Caco-2 (cell line): ENCODE measurements around the gene TRAPPC14. TPM values are rescaled to one million over a fixed set of nuclear protein-coding genes. Genes with fewer than 3 reads are reported as not detected.
"Not testable (repeated sequence)": the region's sequence is repeated elsewhere in the genome, so short reads cannot be mapped to it uniquely, and the experiment has no call there.

Experiments
- BruUV-seq: library from RNA; stranded (reverse); fragments of 400-500 nt; replicated peaks from 2 replicates; lab custom pipeline; 2021; lab: Mats Ljungman, UMichigan
- CTCF ChIA-PET: fragments of 300-600 bp; sonication (Branson Sonifier 250); formaldehyde crosslinking; loops from one replicate; lab custom pipeline; 2022; ENCODE audit warnings: antibody characterized with exemption; lab: Charles Lee
- POLR2A ChIA-PET: fragments of 300-600 bp; sonication (Branson Sonifier 250); formaldehyde crosslinking; loops from one replicate; lab custom pipeline; 2022; ENCODE audit warnings: antibody characterized with exemption; lab: Charles Lee
- DNase-seq, 2 experiments: peaks; one replicate each; pipeline versions ENCODE4 v3.0.0 to v3.0.0-alpha.2; 2020 to 2022
- H3K27me3 ChIP-seq: replicated peaks from 2 replicates; pipeline ENCODE4 v1.6.0; 2011; ENCODE audit warnings: low read length; ENCODE audit not compliant: control insufficient read depth, insufficient read depth
- H3K36me3 ChIP-seq: 2 replicates; pipeline ENCODE4 v1.5.1; 2011; ENCODE audit warnings: low read length; ENCODE audit not compliant: control insufficient read depth, insufficient read depth
- H3K4me1 ChIP-seq: fragments of 250-450 bp; sonication (Bioruptor Pico); 2 replicates; pipeline ENCODE4 v1.5.1; 2020; ENCODE audit warnings: mild to moderate bottlenecking
- H3K4me3 ChIP-seq: 2 replicates; pipeline ENCODE4 v1.5.1; 2011; ENCODE audit warnings: low read depth, mild to moderate bottlenecking, control low read depth, low read length
- H3K9me3 ChIP-seq: fragments of 250-450 bp; sonication (Bioruptor Pico); 2 replicates; pipeline ENCODE4 v1.5.1; 2020; ENCODE audit warnings: mild to moderate bottlenecking, moderate library complexity
- H3K27ac Mint-ChIP-seq: one replicate; pipeline ENCODE4 v1.8.0; 2022; ENCODE audit warnings: mixed read lengths; ENCODE audit not compliant: unreplicated experiment
- H3K27me3 Mint-ChIP-seq: one replicate; pipeline ENCODE4 v1.8.0; 2022; ENCODE audit warnings: mixed read lengths; ENCODE audit not compliant: insufficient read depth, unreplicated experiment
- H3K36me3 Mint-ChIP-seq: one replicate; pipeline ENCODE4 v1.8.0; 2022; ENCODE audit warnings: mild to moderate bottlenecking, mixed read lengths; ENCODE audit not compliant: insufficient read depth, unreplicated experiment
- H3K4me1 Mint-ChIP-seq: one replicate; pipeline ENCODE4 v1.8.0; 2022; ENCODE audit warnings: low read depth, mixed read lengths; ENCODE audit not compliant: unreplicated experiment
- H3K4me3 Mint-ChIP-seq: one replicate; pipeline ENCODE4 v1.8.0; 2022; ENCODE audit warnings: mild to moderate bottlenecking, moderate library complexity, mixed read lengths; ENCODE audit not compliant: unreplicated experiment
- H3K9me3 Mint-ChIP-seq: one replicate; pipeline ENCODE4 v1.8.0; 2022; ENCODE audit warnings: mixed read lengths; ENCODE audit not compliant: unreplicated experiment
- CTCF ChIP-seq, 2 experiments: fragments of 200-600 bp in 1 of 2; IDR thresholded peaks; 1 replicate in 1 of 2; 2 replicates in 1 of 2; pipeline versions ENCODE4 v1.5.1 to v1.8.0; 2011 to 2022; ENCODE audit warnings: antibody characterized with exemption in 1 of 2, control low read depth in 1 of 2, inconsistent platforms in 1 of 2, low read depth in 1 of 2, low read length in 1 of 2, mild to moderate bottlenecking in 1 of 2, moderate library complexity in 1 of 2; ENCODE audit not compliant: insufficient read depth in 1 of 2, severe bottlenecking in 1 of 2, unreplicated experiment in 1 of 2
- intact Hi-C: fragments of 100-400 bp; cut with micrococcal nuclease; formaldehyde crosslinking; loops from one replicate; pipeline ENCODE4 v1.10.0; 2022; ENCODE audit not compliant: unreplicated experiment
- total RNA-seq: library from RNA; stranded (reverse); gene quantifications from 2 replicates; pipeline ENCODE4 v1.2.3, GENCODE V29; 2022

The TRAPPC14 gene
- total RNA-seq, 1 experiment from 2014 or later: 23.2 TPM

- Histone ChIP-seq H3K9me3 (no peaks in the 10 kb centered on the region), H3K4me3 (no peak overlapping the region), H3K27me3 (no peaks in the 10 kb centered on the region), H3K4me1 (no peaks in the 10 kb centered on the region), H3K36me3 (no peaks in the 10 kb centered on the region)
- no peak for TF ChIP-seq CTCF (IDR thresholded peaks at IDR 0.05; ENCODE audit: insufficient read depth in 1 of 2, low read depth in 1 of 2, low read length in 1 of 2, severe bottlenecking in 1 of 2, unreplicated experiment in 1 of 2)
- no peak for DNase-seq
- CTCF ChIA-PET: interaction anchor here (0.7 to 0.9 kb wide), 2 partner anchors 17 to 51 kb away, joined by 3 to 4 read pairs; no protein-coding TSS in a partner anchor
- POLR2A ChIA-PET: no interaction called here
- Mint-ChIP-seq H3K27me3 (no peaks in the 10 kb centered on the region), H3K4me1 (peaks cover 21% of the 10 kb centered on the region), H3K27ac (no peak overlapping the region), H3K9me3 (no peaks in the 10 kb centered on the region), H3K4me3 (no peak overlapping the region), H3K36me3 (peaks cover 4% of the 10 kb centered on the region)
- no TSS peak for BruUV-seq
- intact Hi-C loops: no loop called here
Measured at GRCh38 chr7:100185726-100186125, 27.2 kb upstream of the TRAPPC14 start.

- H3K36me3 ChIP-seq, H3K27ac Mint-ChIP-seq, H3K27me3 ChIP-seq, H3K36me3 Mint-ChIP-seq, H3K4me1 Mint-ChIP-seq, H3K9me3 Mint-ChIP-seq, H3K4me3 ChIP-seq, H3K27me3 Mint-ChIP-seq, H3K9me3 ChIP-seq, H3K4me3 Mint-ChIP-seq, POLR2A ChIA-PET, BruUV-seq, H3K4me1 ChIP-seq, intact Hi-C loops, DNase-seq, CTCF ChIA-PET: not testable (repeated sequence)
Measured at GRCh38 chr7:100183090-100183489, 24.6 kb upstream of the TRAPPC14 start.

DNA sequence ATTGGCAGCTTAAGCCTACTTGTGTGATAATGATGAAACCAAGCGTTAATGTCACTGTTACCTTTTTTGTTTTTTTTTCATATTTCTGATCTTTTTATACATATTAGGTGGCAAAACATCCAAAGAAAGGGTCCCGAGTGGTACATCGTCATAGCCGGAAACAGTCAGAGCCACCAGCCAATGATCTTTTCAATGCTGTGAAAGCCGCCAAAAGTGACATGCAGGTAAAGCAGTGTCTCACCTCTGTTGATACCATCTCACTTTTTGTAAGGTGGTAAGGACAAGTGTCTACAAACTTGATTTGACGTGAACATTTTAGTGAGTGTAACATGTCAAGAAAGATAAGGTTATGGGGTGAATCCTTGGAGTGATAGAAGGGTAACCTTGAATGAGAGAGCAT is 24.1 kb upstream of the TRAPPC14 start:
- intact Hi-C loops, H3K27me3 Mint-ChIP-seq, H3K4me3 ChIP-seq, H3K27me3 ChIP-seq, H3K4me3 Mint-ChIP-seq, H3K4me1 Mint-ChIP-seq, POLR2A ChIA-PET, CTCF ChIA-PET, DNase-seq, H3K27ac Mint-ChIP-seq, H3K9me3 Mint-ChIP-seq, H3K36me3 Mint-ChIP-seq, H3K36me3 ChIP-seq, H3K9me3 ChIP-seq, BruUV-seq, H3K4me1 ChIP-seq: not testable (repeated sequence)

DNA sequence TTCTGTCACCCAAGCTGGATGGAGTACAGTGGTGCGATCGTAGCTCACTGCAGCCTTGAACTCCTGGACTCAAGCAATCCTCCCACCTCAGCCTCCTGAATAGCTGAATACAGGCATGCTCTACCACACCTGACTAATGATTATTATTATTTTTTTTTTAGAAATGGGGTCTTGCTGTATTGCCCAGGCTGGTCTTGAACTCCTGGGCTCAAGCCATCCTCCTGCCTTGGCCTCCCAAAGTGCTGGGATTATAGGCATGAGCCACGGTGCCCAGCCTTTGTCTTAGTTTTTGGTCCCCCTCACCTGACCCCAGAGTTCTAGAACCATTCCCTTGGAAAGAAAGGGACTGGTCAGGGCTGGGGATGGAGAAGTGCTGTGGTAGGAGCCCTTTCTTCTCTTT is 21.6 kb upstream of the TRAPPC14 start:
- DNase-seq, BruUV-seq, H3K9me3 ChIP-seq, H3K36me3 Mint-ChIP-seq, CTCF ChIA-PET, H3K27me3 Mint-ChIP-seq, intact Hi-C loops, H3K27me3 ChIP-seq, H3K4me3 ChIP-seq, H3K36me3 ChIP-seq, H3K4me1 ChIP-seq, H3K4me3 Mint-ChIP-seq, H3K9me3 Mint-ChIP-seq, H3K27ac Mint-ChIP-seq, POLR2A ChIA-PET: not testable (repeated sequence)
- H3K4me1 Mint-ChIP-seq: peaks cover 13% of the 10 kb centered on the region
